T-helper 22 cell (primary cell): Measurements from ENCODE around the gene MTR.

Experiments
- DNase-seq: peaks from one replicate; pipeline ENCODE4 v3.0.0-alpha.2; 2020; ENCODE audit warnings: low read depth

Gene MTR

GRCh38 chr1:236864996-236865817, 70.1 kb downstream of the MTR start:
- no peak for DNase-seq

- no peak for DNase-seq
These were observed 70.7 kb downstream of the MTR start for GRCh38 chr1:236865818-236866155.

GRCh38 chr1:236868625-236869467, 73.8 kb downstream of the MTR start:
- no peak for DNase-seq

GRCh38 chr1:236869911-236870310, 74.8 kb downstream of the MTR start:
- DNase-seq = no peak

- no peak for DNase-seq
These were observed 75.6 kb downstream of the MTR start for GRCh38 chr1:236870721-236871120.

GRCh38 chr1:236872075-236872666, 77.1 kb downstream of the MTR start:
- no peak for DNase-seq

GRCh38 chr1:236875975-236876374, 80.9 kb downstream of the MTR start:
- no peak for DNase-seq

- no peak for DNase-seq
These were observed 82.6 kb downstream of the MTR start for GRCh38 chr1:236877661-236878060.

GRCh38 chr1:236880209-236880608, 85.1 kb downstream of the MTR start:
- DNase-seq = no peak

GRCh38 chr1:236882678-236883077, 87.6 kb downstream of the MTR start:
- DNase-seq = no peak

GRCh38 chr1:236886199-236886598, 91.1 kb downstream of the MTR start:
- no peak for DNase-seq

- DNase-seq = no peak
These were observed 92.0 kb downstream of the MTR start for GRCh38 chr1:236887081-236887480.

GRCh38 chr1:236888126-236888525, 93.0 kb downstream of the MTR start:
- DNase-seq = no peak

- no peak for DNase-seq
These were observed 93.8 kb downstream of the MTR start for GRCh38 chr1:236888903-236889302.

GRCh38 chr1:236890152-236891056, 95.3 kb downstream of the MTR start:
- no peak for DNase-seq

- no peak for DNase-seq
These were observed 98.8 kb downstream of the MTR start for GRCh38 chr1:236893626-236894545.

- no peak for DNase-seq
These were observed 100.7 kb downstream of the MTR start for GRCh38 chr1:236895665-236896387.

GRCh38 chr1:236896716-236897115, 101.6 kb downstream of the MTR start:
- DNase-seq = no peak

GRCh38 chr1:236904892-236905741, 110.0 kb downstream of the MTR start:
- DNase-seq = no peak
